Neural cell (in vitro differentiated cells): ENCODE data around the gene ADAM30. TPM values are rescaled to one million over a fixed set of nuclear protein-coding genes. Genes with fewer than 3 reads are reported as not detected.

Experiments
- H2AFZ ChIP-seq: fragments of 200-600, 300-800 bp; sonication (generic), shearing (Covaris generic); 2 replicates; pipeline ENCODE4 v1.6.0; 2014; ENCODE audit warnings: low read depth, mild to moderate bottlenecking, antibody characterized with exemption, low read length, moderate library complexity
- H3F3A ChIP-seq: fragments of 200-600 bp; shearing (Covaris generic); 2 replicates; pipeline ENCODE4 v1.6.1; 2016; ENCODE audit warnings: mild to moderate bottlenecking, moderate library complexity, mixed read lengths, antibody characterized with exemption, low read length; ENCODE audit not compliant: insufficient read depth, poor library complexity, severe bottlenecking
- H3K27ac ChIP-seq: fragments of 200-600, 300-800 bp; sonication (generic), shearing (Covaris generic); 2 replicates; pipeline ENCODE4 v1.5.1; 2014; ENCODE audit warnings: mild to moderate bottlenecking, low read length, moderate library complexity
- H3K27me3 ChIP-seq: fragments of 300-800, 200-600 bp; sonication (generic), shearing (Covaris generic); 2 replicates; pipeline ENCODE4 v1.6.0; 2014; ENCODE audit warnings: mild to moderate bottlenecking, low read depth, low read length, moderate library complexity; ENCODE audit not compliant: insufficient read depth
- H3K36me3 ChIP-seq: fragments of 300-800, 200-600 bp; sonication (generic), shearing (Covaris generic); 2 replicates; pipeline ENCODE4 v1.5.1; 2014; ENCODE audit warnings: mild to moderate bottlenecking, antibody characterized with exemption, low read length, moderate library complexity; ENCODE audit not compliant: insufficient read depth
- H3K4me2 ChIP-seq: fragments of 300-800, 200-600 bp; sonication (generic), shearing (Covaris generic); 2 replicates; pipeline ENCODE4 v1.6.0; 2014; ENCODE audit warnings: mild to moderate bottlenecking, low read length
- H3K4me3 ChIP-seq: fragments of 300-800, 200-600 bp; sonication (generic), shearing (Covaris generic); 2 replicates; pipeline ENCODE4 v1.5.1; 2014; ENCODE audit warnings: mild to moderate bottlenecking, low read length, moderate library complexity
- H3K79me2 ChIP-seq: fragments of 200-600 bp; shearing (Covaris generic); replicated peaks from 2 replicates; pipeline ENCODE4 v1.6.0; 2014; ENCODE audit warnings: mild to moderate bottlenecking, low read length, moderate library complexity; ENCODE audit not compliant: insufficient read depth
- H3K9ac ChIP-seq: fragments of 300-800, 200-600 bp; sonication (generic), shearing (Covaris generic); 2 replicates; pipeline ENCODE4 v1.6.1; 2016; ENCODE audit warnings: mild to moderate bottlenecking, low read length, mixed read lengths
- H3K9me2 ChIP-seq: fragments of 200-600 bp; shearing (Covaris generic); 2 replicates; pipeline ENCODE4 v1.6.1; 2016; ENCODE audit warnings: mild to moderate bottlenecking, low read length, mixed read lengths; ENCODE audit not compliant: insufficient read depth
- H3K9me3 ChIP-seq: fragments of 200-600, 300-800 bp; sonication (generic), shearing (Covaris generic); 2 replicates; pipeline ENCODE4 v1.6.1; 2016; ENCODE audit warnings: mild to moderate bottlenecking, mixed run types, low read length, moderate library complexity, mixed read lengths
- H4K20me1 ChIP-seq: fragments of 200-600 bp; shearing (Covaris generic); 2 replicates; pipeline ENCODE4 v1.6.1; 2016; ENCODE audit warnings: mild to moderate bottlenecking, mixed run types; ENCODE audit not compliant: insufficient read depth
- CTCF ChIP-seq: fragments of 450-650 bp; IDR thresholded peaks from 2 replicates; pipeline ENCODE4 v1.5.1; 2014; ENCODE audit warnings: antibody characterized with exemption, mild to moderate bottlenecking, moderate library complexity; ENCODE audit not compliant: poor library complexity, severe bottlenecking
- EP300 ChIP-seq: fragments of 450-650 bp; conservative IDR thresholded peaks from 2 replicates; pipeline ENCODE4 v1.6.1; 2014; ENCODE audit warnings: antibody characterized with exemption, mild to moderate bottlenecking, moderate library complexity; ENCODE audit not compliant: poor library complexity, severe bottlenecking
- EZH2 ChIP-seq: fragments of 200-600, 300-800 bp; shearing (Covaris generic), sonication (generic); IDR thresholded peaks from 2 replicates; pipeline ENCODE4 v1.6.1; 2014; ENCODE audit warnings: antibody characterized with exemption, low read length, borderline replicate concordance, mild to moderate bottlenecking; ENCODE audit not compliant: insufficient read depth, poor library complexity, severe bottlenecking
- MXI1 ChIP-seq: fragments of 450-650 bp; conservative IDR thresholded peaks from 2 replicates; pipeline ENCODE4 v1.6.1; 2014; ENCODE audit warnings: antibody characterized with exemption, mild to moderate bottlenecking; ENCODE audit not compliant: poor library complexity, severe bottlenecking
- POLR2AphosphoS5 ChIP-seq: IDR thresholded peaks from 2 replicates; pipeline ENCODE4 v1.6.1; 2012
- RAD21 ChIP-seq: fragments of 450-650 bp; conservative IDR thresholded peaks from 2 replicates; pipeline ENCODE4 v1.6.1; 2014; ENCODE audit warnings: antibody characterized with exemption, mild to moderate bottlenecking, moderate library complexity
- REST ChIP-seq: IDR thresholded peaks from 2 replicates; pipeline ENCODE4 v1.6.1; 2012; ENCODE audit warnings: borderline replicate concordance
- SMC3 ChIP-seq: fragments of 450-650 bp; conservative IDR thresholded peaks from 2 replicates; pipeline ENCODE4 v1.6.1; 2014; ENCODE audit warnings: antibody characterized with exemption, mild to moderate bottlenecking, moderate library complexity; ENCODE audit not compliant: poor library complexity
- TAF1 ChIP-seq: IDR thresholded peaks from 2 replicates; pipeline ENCODE4 v1.6.1; 2012; ENCODE audit warnings: low read depth
- polyA plus RNA-seq: library from polyadenylated mRNA; depleted of rRNA; stranded (reverse); fragments of >200 nt; gene quantifications from 2 replicates; pipeline ENCODE4 v1.2.3, GENCODE V29; 2014

Gene ADAM30
- polyA plus RNA-seq, 1 donor from 2014 or later, result not detected

GRCh38 chr1:119910618-119911017 lies 14.3 kb upstream of the ADAM30 start:
- H3K27ac ChIP-seq, result no peak overlapping the region
- TF ChIP-seq TAF1, result no peak
- no peak for TF ChIP-seq CTCF
- TF ChIP-seq EZH2, result no peak
- no peak for TF ChIP-seq RAD21
- TF ChIP-seq SMC3, result no peak
- TF ChIP-seq REST, result no peak
- TF ChIP-seq EP300, result no peak
- no peak for TF ChIP-seq POLR2AphosphoS5
- no peak for TF ChIP-seq MXI1
- H3K79me2 ChIP-seq, result no peaks in the 10 kb centered on the region
- no peak overlapping the region for H3K4me2 ChIP-seq
- no peaks in the 10 kb centered on the region for H3K9me2 ChIP-seq
- H2AFZ ChIP-seq, result no peak overlapping the region
- H3K36me3 ChIP-seq, result no peaks in the 10 kb centered on the region
- H3F3A ChIP-seq, result no peaks in the 10 kb centered on the region
- H3K9me3 ChIP-seq, result no peaks in the 10 kb centered on the region
- no peak overlapping the region for H3K9ac ChIP-seq
- H4K20me1 ChIP-seq, result no peaks in the 10 kb centered on the region
- H3K4me3 ChIP-seq, result no peak overlapping the region
- H3K27me3 ChIP-seq, result no peaks in the 10 kb centered on the region

GRCh38 chr1:119909890-119910596 lies 13.7 kb upstream of the ADAM30 start:
- no peak overlapping the region for H3K9ac ChIP-seq
- no peak for TF ChIP-seq RAD21
- no peak for TF ChIP-seq CTCF
- TF ChIP-seq EP300, result no peak
- no peak for TF ChIP-seq EZH2
- TF ChIP-seq SMC3, result no peak
- TF ChIP-seq TAF1, result no peak
- TF ChIP-seq REST, result no peak
- no peak for TF ChIP-seq POLR2AphosphoS5
- no peak for TF ChIP-seq MXI1
- no peaks in the 10 kb centered on the region for H3K79me2 ChIP-seq
- no peaks in the 10 kb centered on the region for H3K27me3 ChIP-seq
- H3K27ac ChIP-seq, result no peak overlapping the region
- H3K9me2 ChIP-seq, result no peaks in the 10 kb centered on the region
- H3K9me3 ChIP-seq, result no peaks in the 10 kb centered on the region
- no peak overlapping the region for H3K4me2 ChIP-seq
- no peak overlapping the region for H2AFZ ChIP-seq
- H3F3A ChIP-seq, result no peaks in the 10 kb centered on the region
- H3K36me3 ChIP-seq, result no peaks in the 10 kb centered on the region
- H3K4me3 ChIP-seq, result no peak overlapping the region
- H4K20me1 ChIP-seq, result no peaks in the 10 kb centered on the region
